Type B pancreatic cell (in vitro differentiated cells): ENCODE measurements around the gene ZNF831. TPM values are rescaled to one million over a fixed set of nuclear protein-coding genes. Genes with fewer than 3 reads are reported as not detected.

ENCODE experiments used
- DNase-seq: peaks from one replicate; pipeline ENCODE4 v3.0.0; 2021; ENCODE audit warnings: mixed read lengths; ENCODE audit not compliant: unreplicated experiment; ENCODE audit errors: extremely low spot score
- H3K27ac Mint-ChIP-seq: 2 replicates; pipeline ENCODE4 v1.8.0; 2021; ENCODE audit warnings: mild to moderate bottlenecking, mixed read lengths
- H3K27me3 Mint-ChIP-seq: 2 replicates; pipeline ENCODE4 v1.8.0; 2021; ENCODE audit warnings: mixed read lengths
- H3K36me3 Mint-ChIP-seq: 2 replicates; pipeline ENCODE4 v1.8.0; 2021; ENCODE audit warnings: mixed read lengths
- H3K4me1 Mint-ChIP-seq: one replicate; pipeline ENCODE4 v1.8.0; 2021; ENCODE audit warnings: mixed read lengths; ENCODE audit not compliant: unreplicated experiment
- H3K4me3 Mint-ChIP-seq: 2 replicates; pipeline ENCODE4 v1.8.0; 2021; ENCODE audit warnings: mild to moderate bottlenecking, mixed read lengths
- H3K9me3 Mint-ChIP-seq: 2 replicates; pipeline ENCODE4 v1.8.0; 2021; ENCODE audit warnings: mixed read lengths
- CTCF ChIP-seq: fragments of 200-600 bp; sonication (generic); conservative IDR thresholded peaks from 2 replicates; pipeline ENCODE4 v1.5.0; 2021; ENCODE audit warnings: antibody characterized with exemption, mild to moderate bottlenecking
- total RNA-seq: library from RNA; stranded (reverse); gene quantifications from 2 replicates; pipeline ENCODE4 v1.2.1, GENCODE V29; 2021; ENCODE audit warnings: low replicate concordance

The ZNF831 gene
- total RNA-seq, 1 donor from 2014 or later, result not detected

- Mint-ChIP-seq H3K36me3 (peaks cover 4% of the 10 kb centered on the region), H3K27ac (no peak overlapping the region), H3K4me1 (peaks cover 14% of the 10 kb centered on the region), H3K27me3 (peaks cover 42% of the 10 kb centered on the region), H3K4me3 (no peak overlapping the region), H3K9me3 (no peaks in the 10 kb centered on the region)
- no peak for DNase-seq
- no peak for TF ChIP-seq CTCF
Observed at GRCh38 chr20:59265298-59265697, 101.7 kb downstream of the ZNF831 start.

GRCh38 chr20:59268870-59269269, 105.2 kb downstream of the ZNF831 start:
- peaks cover 41% of the 10 kb centered on the region for H3K27me3 Mint-ChIP-seq
- H3K27ac Mint-ChIP-seq, result no peak overlapping the region
- H3K36me3 Mint-ChIP-seq, result peaks cover 4% of the 10 kb centered on the region
- H3K4me1 Mint-ChIP-seq, result peaks cover 14% of the 10 kb centered on the region
- H3K9me3 Mint-ChIP-seq, result no peaks in the 10 kb centered on the region
- no peak overlapping the region for H3K4me3 Mint-ChIP-seq
- no peak for TF ChIP-seq CTCF
- DNase-seq, result no peak

GRCh38 chr20:59269411-59270025, 105.9 kb downstream of the ZNF831 start:
- no peak for TF ChIP-seq CTCF
- DNase-seq, result no peak
- H3K9me3 Mint-ChIP-seq, result no peaks in the 10 kb centered on the region

GRCh38 chr20:59270380-59270779, 106.8 kb downstream of the ZNF831 start:
- peaks cover 4% of the 10 kb centered on the region for H3K36me3 Mint-ChIP-seq
- H3K4me1 Mint-ChIP-seq, result peaks cover 21% of the 10 kb centered on the region
- H3K9me3 Mint-ChIP-seq, result no peaks in the 10 kb centered on the region
- no peak overlapping the region for H3K27ac Mint-ChIP-seq
- H3K4me3 Mint-ChIP-seq, result no peak overlapping the region
- DNase-seq, result no peak
- TF ChIP-seq CTCF, result no peak
- H3K27me3 Mint-ChIP-seq, result peaks cover 35% of the 10 kb centered on the region

More at GRCh38 chr20:59269411-59270025, 105.9 kb downstream of the ZNF831 start:
- Mint-ChIP-seq H3K4me1 (peaks cover 19% of the 10 kb centered on the region), H3K4me3 (no peak overlapping the region), H3K36me3 (peaks cover 4% of the 10 kb centered on the region), H3K27me3 (peaks cover 39% of the 10 kb centered on the region), H3K27ac (no peak overlapping the region)

GRCh38 chr20:59273739-59274357, 110.2 kb downstream of the ZNF831 start:
- no peak for TF ChIP-seq CTCF
- DNase-seq, result no peak
- no peak overlapping the region for H3K4me3 Mint-ChIP-seq
- H3K4me1 Mint-ChIP-seq, result peaks cover 29% of the 10 kb centered on the region
- peaks cover 14% of the 10 kb centered on the region for H3K27me3 Mint-ChIP-seq
- H3K9me3 Mint-ChIP-seq, result no peaks in the 10 kb centered on the region
- H3K36me3 Mint-ChIP-seq, result no peaks in the 10 kb centered on the region
- no peak overlapping the region for H3K27ac Mint-ChIP-seq
